ENCODE results near the gene ACP5.
A peak's percentile ranks its signal among the peaks of the same experiment; 100 is the strongest.

Gene ACP5

GRCh38 chr19:11541238-11541637, 36.2 kb downstream of the ACP5 start:
- CTCF ChIA-PET: interaction anchor here (0.6 kb wide), 1 partner anchor 93 kb away, joined by 3 read pairs; no protein-coding TSS in a partner anchor
- Histone ChIP-seq H3K4me3 (ENCODE audit: low read depth, low read length) (no peak overlapping the region), H3K4me1 (ENCODE audit: control insufficient read depth, insufficient read depth, low read length) (no peaks in the 10 kb centered on the region), H3K36me3 (ENCODE audit: control insufficient read depth in 2 of 2, insufficient read depth in 1 of 2, low read length in 2 of 2) (no peaks in the 10 kb centered on the region), H3K27ac (ENCODE audit: extremely low read depth, low read depth, low read length) (no peak overlapping the region), H3K9me3 (ENCODE audit: control insufficient read depth, insufficient read depth, low read depth, low read length) (no peaks in the 10 kb centered on the region)
- no peak for TF ChIP-seq ZNF133 (tag by site-specific recombination; IDR thresholded peaks at IDR 0.05)
- no peak for TF ChIP-seq REPIN1 (tag by site-specific recombination; IDR thresholded peaks at IDR 0.05; ENCODE audit: low read depth)
- no peak for TF ChIP-seq ZNF354C (tag by site-specific recombination; IDR thresholded peaks at IDR 0.05; ENCODE audit: borderline replicate concordance, low read depth)
- POLR2A ChIA-PET: no interaction called here

GRCh38 chr19:11540645-11541044, 36.8 kb downstream of the ACP5 start:
- ChIA-PET POLR2A (interaction anchor here (0.5 kb wide), 1 partner anchor 23 kb away, joined by 3 read pairs; no protein-coding TSS in a partner anchor), CTCF (interaction anchor here (0.6 kb wide), 1 partner anchor 92 kb away, joined by 3 read pairs; no protein-coding TSS in a partner anchor)
- Histone ChIP-seq H3K27ac (ENCODE audit: extremely low read depth, low read depth, low read length) (no peak overlapping the region), H3K9me3 (ENCODE audit: control insufficient read depth, insufficient read depth, low read depth, low read length) (no peaks in the 10 kb centered on the region), H3K36me3 (ENCODE audit: control insufficient read depth in 2 of 2, insufficient read depth in 1 of 2, low read length in 2 of 2) (no peaks in the 10 kb centered on the region), H3K4me3 (ENCODE audit: low read depth, low read length) (no peak overlapping the region), H3K4me1 (ENCODE audit: control insufficient read depth, insufficient read depth, low read length) (no peaks in the 10 kb centered on the region)
- TF ChIP-seq GFI1B (tag by site-specific recombination; IDR thresholded peaks at IDR 0.05) (no peak), ZNF146 (tag by site-specific recombination; IDR thresholded peaks at IDR 0.05) (no peak), ZNF544 (tag by site-specific recombination; IDR thresholded peaks at IDR 0.05) (no peak)
- TF ChIP-seq, protein P1, sequence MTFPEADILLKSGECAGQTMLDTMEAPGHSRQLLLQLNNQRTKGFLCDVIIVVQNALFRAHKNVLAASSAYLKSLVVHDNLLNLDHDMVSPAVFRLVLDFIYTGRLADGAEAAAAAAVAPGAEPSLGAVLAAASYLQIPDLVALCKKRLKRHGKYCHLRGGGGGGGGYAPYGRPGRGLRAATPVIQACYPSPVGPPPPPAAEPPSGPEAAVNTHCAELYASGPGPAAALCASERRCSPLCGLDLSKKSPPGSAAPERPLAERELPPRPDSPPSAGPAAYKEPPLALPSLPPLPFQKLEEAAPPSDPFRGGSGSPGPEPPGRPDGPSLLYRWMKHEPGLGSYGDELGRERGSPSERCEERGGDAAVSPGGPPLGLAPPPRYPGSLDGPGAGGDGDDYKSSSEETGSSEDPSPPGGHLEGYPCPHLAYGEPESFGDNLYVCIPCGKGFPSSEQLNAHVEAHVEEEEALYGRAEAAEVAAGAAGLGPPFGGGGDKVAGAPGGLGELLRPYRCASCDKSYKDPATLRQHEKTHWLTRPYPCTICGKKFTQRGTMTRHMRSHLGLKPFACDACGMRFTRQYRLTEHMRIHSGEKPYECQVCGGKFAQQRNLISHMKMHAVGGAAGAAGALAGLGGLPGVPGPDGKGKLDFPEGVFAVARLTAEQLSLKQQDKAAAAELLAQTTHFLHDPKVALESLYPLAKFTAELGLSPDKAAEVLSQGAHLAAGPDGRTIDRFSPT (tag by site-specific recombination; IDR thresholded peaks at IDR 0.05): 0 out of 2 replicates have a peak, but pooled peaks have one; percentile 11

- ChIA-PET CTCF (no interaction called here), POLR2A (interaction anchor here (0.5 kb wide), 2 partner anchors 10 to 22 kb away, joined by 3 read pairs; no protein-coding TSS in a partner anchor)
- no peaks in the 10 kb centered on the region for H3K9me3 ChIP-seq (ENCODE audit: control insufficient read depth, insufficient read depth, low read depth, low read length)
- no peak overlapping the region for H3K27ac ChIP-seq (ENCODE audit: extremely low read depth, low read depth, low read length)
- TF ChIP-seq, protein P1 (tag by site-specific recombination; IDR thresholded peaks at IDR 0.05): no peak
- TF ChIP-seq EGR2 (tag by site-specific recombination; IDR thresholded peaks at IDR 0.05; ENCODE audit: low read depth) (peak; percentile 49), PATZ1 (tag by site-specific recombination; IDR thresholded peaks at IDR 0.05) (peak; percentile 32; the same call in 1 of the 2 replicates), ZNF157 (tag by site-specific recombination; IDR thresholded peaks at IDR 0.05) (no peak), ZFHX2 (tag by site-specific recombination; conservative IDR thresholded peaks at IDR 0.05) (peak; percentile 50)
- TF ChIP-seq, protein P2, sequence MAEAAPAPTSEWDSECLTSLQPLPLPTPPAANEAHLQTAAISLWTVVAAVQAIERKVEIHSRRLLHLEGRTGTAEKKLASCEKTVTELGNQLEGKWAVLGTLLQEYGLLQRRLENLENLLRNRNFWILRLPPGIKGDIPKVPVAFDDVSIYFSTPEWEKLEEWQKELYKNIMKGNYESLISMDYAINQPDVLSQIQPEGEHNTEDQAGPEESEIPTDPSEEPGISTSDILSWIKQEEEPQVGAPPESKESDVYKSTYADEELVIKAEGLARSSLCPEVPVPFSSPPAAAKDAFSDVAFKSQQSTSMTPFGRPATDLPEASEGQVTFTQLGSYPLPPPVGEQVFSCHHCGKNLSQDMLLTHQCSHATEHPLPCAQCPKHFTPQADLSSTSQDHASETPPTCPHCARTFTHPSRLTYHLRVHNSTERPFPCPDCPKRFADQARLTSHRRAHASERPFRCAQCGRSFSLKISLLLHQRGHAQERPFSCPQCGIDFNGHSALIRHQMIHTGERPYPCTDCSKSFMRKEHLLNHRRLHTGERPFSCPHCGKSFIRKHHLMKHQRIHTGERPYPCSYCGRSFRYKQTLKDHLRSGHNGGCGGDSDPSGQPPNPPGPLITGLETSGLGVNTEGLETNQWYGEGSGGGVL (tag by site-specific recombination; IDR thresholded peaks at IDR 0.05): peak; percentile 77
- no peak overlapping the region for H3K4me3 ChIP-seq (ENCODE audit: low read depth, low read length)
- H3K4me1 ChIP-seq (ENCODE audit: control insufficient read depth, insufficient read depth, low read length): no peaks in the 10 kb centered on the region
- H3K36me3 ChIP-seq (ENCODE audit: control insufficient read depth in 2 of 2, insufficient read depth in 1 of 2, low read length in 2 of 2): no peaks in the 10 kb centered on the region
Measured at GRCh38 chr19:11539495-11540365, 37.7 kb downstream of the ACP5 start.
